ENCODE results near the gene GRK5. TPM values are rescaled to one million over a fixed set of nuclear protein-coding genes. Genes with fewer than 3 reads are reported as not detected.

GRK5 gene
- polyA plus RNA-seq (2012; ENCODE audit: missing spikeins): 13.0 TPM

- FAIRE-seq (peak; percentile 96), DNase-seq (ENCODE audit: insufficient read length) (peak; percentile 93)
These were observed at the start of gene GRK5 for GRCh38 chr10:119207366-119207666. GRK5 (plus strand) TSS chr10:119207571; CDS start chr10:119207918, 347 bp downstream.

GRCh38 chr10:119159332-119159731, 48.0 kb upstream of the GRK5 start:
- no peak for FAIRE-seq
- TF ChIP-seq POLR2AphosphoS5 (IDR thresholded peaks at IDR 0.05; ENCODE audit: low read depth, low read length): no peak
- TF ChIP-seq TAF1 (IDR thresholded peaks at IDR 0.05; ENCODE audit: borderline replicate concordance, low read depth, low read length): no peak
- TF ChIP-seq POLR2A (IDR thresholded peaks at IDR 0.05; ENCODE audit: low read depth, low read length): no peak
- no peak for DNase-seq (ENCODE audit: insufficient read length)

More at GRCh38 chr10:119207366-119207666, at the start of gene GRK5:
- peak; percentile 79; the same call in 1 of the 2 replicates for TF ChIP-seq POLR2A (IDR thresholded peaks at IDR 0.05; ENCODE audit: low read depth, low read length)
- TF ChIP-seq POLR2AphosphoS5 (IDR thresholded peaks at IDR 0.05; ENCODE audit: low read depth, low read length): no peak

GRCh38 chr10:119161680-119162451, 45.5 kb upstream of the GRK5 start:
- FAIRE-seq (no peak), DNase-seq (ENCODE audit: insufficient read length) (no peak)
- TF ChIP-seq POLR2AphosphoS5 (IDR thresholded peaks at IDR 0.05; ENCODE audit: low read depth, low read length): no peak
- TF ChIP-seq POLR2A (IDR thresholded peaks at IDR 0.05; ENCODE audit: low read depth, low read length): no peak
- no peak for TF ChIP-seq TAF1 (IDR thresholded peaks at IDR 0.05; ENCODE audit: borderline replicate concordance, low read depth, low read length)

- no peak for TF ChIP-seq TAF1 (IDR thresholded peaks at IDR 0.05; ENCODE audit: borderline replicate concordance, low read depth, low read length)
- no peak for TF ChIP-seq POLR2A (IDR thresholded peaks at IDR 0.05; ENCODE audit: low read depth, low read length)
- no peak for TF ChIP-seq POLR2AphosphoS5 (IDR thresholded peaks at IDR 0.05; ENCODE audit: low read depth, low read length)
- DNase-seq (ENCODE audit: insufficient read length): no peak
- no peak for FAIRE-seq
These were observed 44.8 kb upstream of the GRK5 start for GRCh38 chr10:119162452-119163092.

GRCh38 chr10:119165171-119166117, 41.9 kb upstream of the GRK5 start, which contains the start of gene SFXN4:
SFXN4 (minus strand) TSS chr10:119165714; CDS start chr10:119165647, 67 bp downstream.
- peak; percentile 95 for FAIRE-seq
- TF ChIP-seq POLR2AphosphoS5 (IDR thresholded peaks at IDR 0.05; ENCODE audit: low read depth, low read length) (peak; percentile 64), POLR2A (IDR thresholded peaks at IDR 0.05; ENCODE audit: low read depth, low read length) (peak; percentile 83; the same call in 1 of the 2 replicates), TAF1 (IDR thresholded peaks at IDR 0.05; ENCODE audit: borderline replicate concordance, low read depth, low read length) (peak; percentile 25)
- peak; percentile 79 for DNase-seq (ENCODE audit: insufficient read length)

GRCh38 chr10:119166118-119166500, 41.3 kb upstream of the GRK5 start:
- no peak for TF ChIP-seq POLR2A (IDR thresholded peaks at IDR 0.05; ENCODE audit: low read depth, low read length)
- no peak for TF ChIP-seq POLR2AphosphoS5 (IDR thresholded peaks at IDR 0.05; ENCODE audit: low read depth, low read length)
- no peak for TF ChIP-seq TAF1 (IDR thresholded peaks at IDR 0.05; ENCODE audit: borderline replicate concordance, low read depth, low read length)
- no peak for FAIRE-seq
- DNase-seq (ENCODE audit: insufficient read length): no peak

- FAIRE-seq: no peak
- TF ChIP-seq POLR2A (IDR thresholded peaks at IDR 0.05; ENCODE audit: low read depth, low read length) (no peak), TAF1 (IDR thresholded peaks at IDR 0.05; ENCODE audit: borderline replicate concordance, low read depth, low read length) (no peak), POLR2AphosphoS5 (IDR thresholded peaks at IDR 0.05; ENCODE audit: low read depth, low read length) (peak; percentile 19; the same call in 1 of the 2 replicates)
- DNase-seq (ENCODE audit: insufficient read length): no peak
These were observed 40.8 kb upstream of the GRK5 start for GRCh38 chr10:119166564-119166963.

GRCh38 chr10:119167041-119167440, 40.3 kb upstream of the GRK5 start:
- no peak for DNase-seq (ENCODE audit: insufficient read length)

GRCh38 chr10:119174109-119174508, 33.3 kb upstream of the GRK5 start:
- TF ChIP-seq POLR2A (IDR thresholded peaks at IDR 0.05; ENCODE audit: low read depth, low read length) (no peak), POLR2AphosphoS5 (IDR thresholded peaks at IDR 0.05; ENCODE audit: low read depth, low read length) (no peak), TAF1 (IDR thresholded peaks at IDR 0.05; ENCODE audit: borderline replicate concordance, low read depth, low read length) (no peak)
- DNase-seq (ENCODE audit: insufficient read length) (no peak), FAIRE-seq (no peak)

More at GRCh38 chr10:119167041-119167440, 40.3 kb upstream of the GRK5 start:
- TF ChIP-seq POLR2AphosphoS5 (IDR thresholded peaks at IDR 0.05; ENCODE audit: low read depth, low read length) (0 out of 2 replicates have a peak, but pooled peaks have one; percentile 5), POLR2A (IDR thresholded peaks at IDR 0.05; ENCODE audit: low read depth, low read length) (no peak), TAF1 (IDR thresholded peaks at IDR 0.05; ENCODE audit: borderline replicate concordance, low read depth, low read length) (no peak)
- FAIRE-seq: no peak

GRCh38 chr10:119176166-119176565, 31.2 kb upstream of the GRK5 start:
- TF ChIP-seq POLR2AphosphoS5 (IDR thresholded peaks at IDR 0.05; ENCODE audit: low read depth, low read length) (no peak), TAF1 (IDR thresholded peaks at IDR 0.05; ENCODE audit: borderline replicate concordance, low read depth, low read length) (no peak), POLR2A (IDR thresholded peaks at IDR 0.05; ENCODE audit: low read depth, low read length) (no peak)
- no peak for DNase-seq (ENCODE audit: insufficient read length)
- no peak for FAIRE-seq

All from GM12892 (cell line).